Stimulated activated CD8-positive, alpha-beta memory T cell treated with anti-CD3 and anti-CD28 coated beads, Interleukin-7, amount 100 ng/mL, for 4 hours (primary cell): ENCODE results near the gene DAZAP2.
"Not testable (repeated sequence)": the region's sequence is repeated elsewhere in the genome, so short reads cannot be mapped to it uniquely, and the experiment has no call there.

Experiments used
- DNase-seq, 2 donors: peaks; one replicate each; pipeline ENCODE4 v3.0.0-alpha.2; 2020; ENCODE audit warnings: low read depth in 2 of 2

The DAZAP2 gene

GRCh38 chr12:51247523-51248206 is 9.0 kb downstream of the DAZAP2 start:
- DNase-seq = no peak

DNA sequence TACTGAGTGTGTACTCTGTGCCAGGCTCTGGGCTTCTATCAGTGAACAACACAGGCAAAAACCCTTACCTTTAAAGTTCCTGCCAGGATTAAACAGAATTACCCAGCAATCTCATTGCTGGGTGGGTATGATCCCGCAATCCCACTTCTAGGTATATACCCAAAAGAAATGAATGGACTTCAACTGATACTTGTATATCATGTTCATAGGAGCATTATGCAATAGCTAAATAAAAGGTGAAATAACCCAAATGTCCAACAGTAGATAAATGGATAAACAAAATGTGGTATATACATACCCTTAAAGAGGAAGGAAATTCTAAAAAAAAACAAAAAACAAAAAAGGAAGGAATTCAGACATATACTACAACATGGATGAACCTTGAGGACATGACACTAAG is 14.7 kb downstream of the DAZAP2 start:
- DNase-seq = no peak

DNA sequence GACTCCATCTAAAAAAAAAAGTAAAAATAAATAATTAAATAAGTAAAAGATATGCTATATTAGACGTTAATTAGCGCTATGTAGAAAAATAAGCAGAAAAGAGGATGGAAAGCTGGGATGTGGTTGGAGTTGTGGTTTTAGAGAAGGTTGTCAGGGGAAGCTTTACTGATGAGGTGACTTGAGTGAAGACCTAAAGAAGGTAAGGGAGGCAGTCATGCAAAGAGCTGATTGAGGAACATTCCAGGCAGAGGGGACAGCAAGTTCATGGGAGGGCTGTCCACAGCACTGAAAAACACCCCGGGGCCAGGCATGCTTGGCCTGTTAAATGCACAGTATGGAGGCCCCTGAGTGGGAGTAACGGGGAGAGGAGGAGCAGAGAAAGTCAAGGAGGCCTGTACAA is 15.9 kb downstream of the DAZAP2 start:
- DNase-seq = no peak

DNA sequence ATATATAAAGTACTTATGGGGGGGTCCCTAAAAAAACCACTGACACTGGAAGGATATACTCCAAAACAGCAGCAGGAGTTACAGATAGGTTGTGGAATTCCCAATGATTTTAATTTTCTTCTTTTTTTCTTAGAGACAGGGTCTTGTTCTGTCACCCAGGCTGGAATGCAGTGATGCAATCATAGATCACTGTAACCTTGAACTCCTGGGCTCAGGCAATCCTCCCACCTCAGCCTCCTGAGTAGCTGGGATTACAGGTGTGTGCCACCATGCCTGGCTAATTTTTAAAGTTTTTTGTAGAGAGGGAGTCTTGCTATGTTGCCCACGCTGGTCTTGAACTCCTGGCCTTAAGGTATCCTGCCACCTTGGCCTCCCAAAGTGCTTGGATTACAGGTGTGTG is 21.0 kb downstream of the DAZAP2 start:
- not testable (repeated sequence) for DNase-seq

DNA sequence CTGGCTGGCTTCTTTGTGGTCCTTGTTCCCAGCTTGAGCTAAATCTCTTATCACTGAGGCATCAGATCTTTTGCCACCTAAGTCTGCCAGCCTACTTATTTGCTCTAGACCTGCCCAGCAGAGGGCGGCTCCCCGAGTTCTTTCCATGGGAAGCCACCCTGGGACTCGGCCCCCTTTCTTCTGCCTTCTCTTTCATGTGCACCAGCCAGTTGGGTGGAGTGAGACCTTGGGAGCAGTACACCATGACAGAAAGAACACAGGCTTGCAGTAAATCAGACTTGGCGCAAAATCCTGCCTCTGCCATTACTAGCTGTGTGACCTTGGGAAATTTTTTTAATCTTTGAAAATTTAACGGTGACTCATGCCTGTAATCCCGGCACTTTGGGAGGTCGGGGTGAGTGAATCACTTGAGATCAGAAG is 24.1 kb downstream of the DAZAP2 start:
- DNase-seq = no peak

DNA sequence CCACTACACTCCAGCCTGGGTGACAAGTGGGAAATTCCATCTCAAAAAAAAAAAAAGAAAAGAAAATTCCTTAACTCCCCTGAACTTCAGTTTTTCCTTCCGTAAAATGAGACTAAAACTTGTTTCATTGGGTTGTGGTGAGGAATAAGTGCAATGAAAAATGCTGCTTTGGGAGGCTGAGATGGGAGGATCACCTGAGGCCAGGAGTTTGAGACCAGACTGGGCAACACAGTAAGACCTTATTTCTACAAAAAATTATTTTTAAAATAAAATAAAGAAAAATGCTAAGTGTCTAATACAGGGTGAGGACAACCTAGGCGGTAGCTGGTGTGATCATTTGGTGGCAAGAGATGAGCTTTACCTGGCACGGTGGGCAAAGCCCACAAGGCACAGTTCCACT is 24.7 kb downstream of the DAZAP2 start:
- no peak for DNase-seq

DNA sequence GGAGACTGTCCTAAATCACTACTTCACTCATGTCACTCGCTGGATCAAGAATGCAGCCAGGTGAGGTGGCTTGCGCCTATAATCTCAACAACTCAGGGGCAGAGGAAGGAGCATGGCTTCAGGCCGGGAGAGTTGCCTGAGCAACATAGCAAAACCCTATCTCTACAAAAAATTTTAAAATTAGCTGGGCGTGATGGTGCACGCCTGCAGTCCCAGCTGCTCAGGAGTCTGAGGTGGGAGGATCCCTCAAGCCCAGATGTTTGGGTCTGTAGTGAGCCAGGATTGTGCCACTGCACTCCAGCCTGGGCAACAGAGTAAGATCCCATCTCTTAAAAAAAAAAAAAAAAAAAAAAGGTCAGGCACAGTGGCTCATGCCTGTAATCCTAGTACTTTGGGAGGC is 25.7 kb downstream of the DAZAP2 start:
- DNase-seq = no peak

DNA sequence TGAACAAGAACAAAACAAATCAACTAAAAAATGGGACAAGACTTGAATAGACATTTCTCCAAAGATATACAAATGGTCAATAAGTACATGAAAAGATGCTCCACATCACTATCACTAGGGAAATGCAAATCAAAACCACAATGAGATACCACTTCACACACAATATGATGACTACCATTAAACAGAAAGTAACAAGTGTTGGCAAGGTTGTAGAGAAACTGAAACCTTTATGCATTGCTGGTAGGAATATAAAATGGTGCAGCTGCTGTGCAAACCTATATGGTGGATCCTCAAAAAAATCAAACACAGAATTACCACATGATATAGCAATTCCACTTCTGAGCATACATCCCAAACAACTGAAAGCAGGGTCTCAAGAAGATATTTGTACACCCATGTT is 26.4 kb downstream of the DAZAP2 start:
- no peak for DNase-seq

DNA sequence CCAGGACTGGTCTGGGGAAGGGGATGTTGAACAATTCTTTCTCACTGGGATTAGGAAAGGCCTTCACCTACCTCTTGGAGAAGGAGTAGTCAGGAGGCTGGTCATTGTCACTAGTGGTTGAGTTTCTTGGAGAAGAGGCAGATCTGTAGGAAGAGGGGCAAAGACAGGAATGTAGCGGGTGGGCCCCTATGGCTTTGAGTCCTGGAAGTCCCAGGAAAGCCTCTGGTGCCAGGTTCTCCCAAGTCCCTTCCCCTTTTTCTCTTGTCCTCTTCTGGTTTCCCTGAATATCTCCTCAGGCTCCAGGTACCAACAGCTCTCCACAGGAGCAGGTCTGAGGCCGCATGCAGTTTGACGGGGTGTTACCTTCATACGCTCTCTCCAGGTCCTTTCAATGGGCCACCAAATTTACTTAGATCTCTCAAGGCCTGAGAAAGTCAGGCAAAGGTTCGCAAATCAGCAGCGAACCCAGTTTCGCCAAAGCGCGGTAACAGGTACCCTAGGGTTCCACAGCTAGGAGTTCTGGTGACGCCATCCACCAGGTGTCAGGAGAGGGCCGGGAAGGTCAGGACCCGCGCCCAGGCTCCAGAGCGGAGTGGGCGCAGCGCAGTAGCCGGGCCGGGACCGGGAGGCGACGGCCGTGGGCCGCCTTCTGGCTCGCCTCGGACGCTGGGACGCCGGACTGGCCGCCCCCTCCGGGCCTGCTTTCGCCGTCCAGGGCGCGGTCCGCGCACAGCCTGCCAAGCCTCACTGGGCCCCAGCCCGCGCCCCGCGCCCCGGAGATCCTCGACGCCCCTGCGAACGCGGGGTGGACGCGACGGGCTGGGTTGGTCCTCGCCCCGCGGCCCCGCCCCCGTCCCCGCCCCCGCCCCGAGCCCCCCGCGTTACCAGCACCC is 30.8 kb downstream of the DAZAP2 start:
- DNase-seq = peak; percentile 17 to 43

DNA sequence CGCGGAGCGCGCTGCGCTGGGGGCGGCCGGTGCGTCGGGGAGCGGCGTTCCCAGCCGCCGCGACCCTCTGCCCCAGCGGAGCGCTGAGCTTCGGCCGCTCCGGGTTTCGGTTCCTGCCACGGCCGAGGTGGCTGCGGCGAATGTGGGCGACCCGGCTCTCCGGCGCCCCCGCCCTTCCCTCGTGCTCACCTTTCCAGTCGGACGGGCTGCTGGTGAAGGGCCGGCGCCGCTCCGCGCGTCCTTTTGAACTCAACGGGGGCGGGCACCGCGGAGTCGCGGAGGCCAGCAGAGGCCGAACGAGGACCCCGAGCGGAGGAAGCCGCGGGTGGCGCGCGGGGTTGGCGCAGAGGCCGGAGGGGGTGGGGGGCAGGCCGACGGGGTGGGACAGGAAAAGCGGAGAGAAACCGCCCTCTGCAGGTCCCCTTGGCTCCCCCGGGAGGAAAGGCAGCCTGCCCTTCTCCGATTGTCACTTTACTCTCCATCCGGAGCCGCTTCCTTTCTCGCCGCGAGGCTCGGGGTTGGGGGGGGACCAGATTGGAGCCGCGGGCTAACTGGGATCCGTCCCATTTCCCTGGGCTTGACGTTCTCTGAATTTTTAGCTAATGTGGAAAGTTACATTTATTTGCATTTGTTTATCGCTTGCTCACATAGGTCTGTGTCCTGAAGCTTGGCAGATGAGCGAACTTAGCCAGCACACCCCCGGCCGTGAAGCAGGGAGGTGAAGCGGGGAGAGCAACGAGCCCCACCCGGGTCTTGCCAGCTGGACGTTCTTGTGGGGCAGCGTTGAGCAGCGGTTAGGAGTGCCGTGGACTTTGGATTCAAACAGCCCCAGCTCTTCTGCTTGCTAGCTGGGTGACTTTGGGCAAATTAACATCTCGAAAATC is 31.7 kb downstream of the DAZAP2 start, which contains the start of gene SMAGP:
Gene SMAGP, minus strand, starts transcription at position 349 of the 884 bp plus-strand sequence. CDS start 1,137 bp downstream, outside the sequence.
- DNase-seq = peak; percentile 15 to 46

DNA sequence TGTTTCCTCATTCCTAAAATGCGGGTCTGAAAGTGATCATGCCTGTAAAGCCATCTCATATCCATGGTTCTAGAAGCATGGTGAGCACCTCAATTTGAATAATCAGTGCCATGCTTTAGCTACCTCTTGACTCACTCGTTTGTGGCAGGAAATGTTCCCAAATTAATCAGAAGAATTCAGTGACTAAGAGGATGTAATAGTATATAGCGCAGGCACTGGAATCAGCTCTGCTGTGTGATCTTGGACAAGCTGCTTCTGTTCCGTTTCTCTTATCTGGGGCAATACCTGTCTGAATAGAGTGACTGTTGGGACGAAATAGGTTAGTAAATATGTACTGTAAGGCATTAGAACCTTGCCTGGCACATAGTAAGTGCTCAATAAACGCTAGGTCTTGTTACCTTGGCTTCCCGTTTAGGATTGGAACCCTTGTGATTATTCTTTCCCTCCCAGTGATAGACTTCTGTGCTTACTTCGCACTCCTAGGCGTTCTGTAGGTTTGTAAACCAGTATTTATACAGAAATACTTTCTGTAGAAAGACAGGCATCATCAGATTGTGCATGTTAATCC is 32.4 kb downstream of the DAZAP2 start:
- no peak for DNase-seq

- not testable (repeated sequence) for DNase-seq
Measured at GRCh38 chr12:51272810-51273209, 34.2 kb downstream of the DAZAP2 start.

DNA sequence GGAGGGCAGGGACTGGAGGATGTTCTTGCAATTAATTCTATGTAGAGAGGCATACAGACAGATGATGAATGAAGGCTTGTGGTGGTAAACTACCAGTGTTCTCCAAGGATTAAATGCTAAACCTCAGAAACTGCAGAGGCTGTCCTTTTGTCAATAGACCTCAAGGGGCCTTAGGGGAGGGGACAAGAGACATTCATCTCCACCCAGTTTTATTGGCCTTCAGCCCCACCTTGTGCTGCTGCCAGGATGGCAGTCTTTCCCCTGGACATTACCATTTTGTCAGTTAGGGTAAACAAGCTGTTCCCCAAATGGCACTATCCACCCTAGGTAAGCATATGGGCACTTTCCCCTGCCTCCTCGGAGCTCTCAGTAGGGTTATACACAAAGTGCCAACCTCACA is 36.5 kb downstream of the DAZAP2 start:
- DNase-seq = no peak

- DNase-seq = no peak
Measured at GRCh38 chr12:51281202-51281924, 42.7 kb downstream of the DAZAP2 start.

DNA sequence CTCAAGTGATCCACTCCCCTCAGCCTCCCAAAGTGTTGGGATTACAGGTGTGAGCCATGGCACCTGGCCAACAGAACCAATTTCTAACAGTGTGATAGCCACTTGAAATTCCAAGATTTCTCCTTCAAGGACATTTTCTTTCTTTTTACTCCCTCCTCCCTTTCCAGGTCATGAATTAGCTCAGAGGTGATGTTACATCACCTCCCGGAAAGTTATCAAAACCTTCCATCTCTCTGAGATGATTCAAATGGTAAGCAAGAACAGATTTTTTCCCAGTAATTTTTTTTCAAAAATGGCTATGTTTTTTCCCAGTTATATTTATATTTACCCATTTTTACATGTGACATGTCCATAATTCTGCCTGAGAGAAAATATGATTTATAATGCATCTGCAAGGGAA is 47.2 kb downstream of the DAZAP2 start:
- no peak for DNase-seq

GRCh38 chr12:51291603-51292513 is 53.2 kb downstream of the DAZAP2 start:
- DNase-seq = not testable (repeated sequence)
